ENCODE results near the gene RPL13A. TPM values are rescaled to one million over a fixed set of nuclear protein-coding genes. Genes with fewer than 3 reads are reported as not detected.

Gene RPL13A
- total and polyA plus RNA-seq, 9 of the 15 experiments (the other 6 are each of a cell fraction or from before 2014, with no cell fraction given), result 1,744 to 5,482 (median 2,949) TPM

GRCh38 chr19:49490287-49491029 lies 3.0 kb downstream of the RPL13A start:
- ChIA-PET POLR2A (interaction anchor here (0.6 to 1.4 kb wide), 2 partner anchors 43 to 880 kb away, joined by 3 to 4 read pairs; no protein-coding TSS in a partner anchor), CTCF (ENCODE audit: low intra/inter-chr PET ratio) (no interaction called here)
- Histone ChIP-seq H4K20me1 (replicated peaks; ENCODE audit: control insufficient read depth, insufficient read depth, low read length) (peaks cover 30% of the 10 kb centered on the region), H3K4me1 (replicated peaks in 1 of 2; ENCODE audit: control insufficient read depth in 2 of 2, insufficient read depth in 2 of 2, low read length in 2 of 2) (peaks cover 19 to 30% of the 10 kb centered on the region in 2 experiments; a peak in 3 of 5 replicates), H3K9me3 (replicated peaks; ENCODE audit: control insufficient read depth, insufficient read depth, low read depth, low read length) (no peaks in the 10 kb centered on the region), H3K27me3 (ENCODE audit: control insufficient read depth in 2 of 2, insufficient read depth in 2 of 2, low read length in 2 of 2) (no peaks in the 10 kb centered on the region), H3K79me2 (ENCODE audit: control insufficient read depth, insufficient read depth, low read length) (peaks cover 49% of the 10 kb centered on the region), H3K27ac (ENCODE audit: extremely low read depth, low read depth, low read length) (peak overlapping the region; percentile 99), H3K4me3 (peak overlapping the region; percentile 100), H3K36me3 (ENCODE audit: control insufficient read depth, insufficient read depth, low read length) (peaks cover 53% of the 10 kb centered on the region), H2AFZ (ENCODE audit: low read depth, low read length) (no peak overlapping the region), H3K9ac (ENCODE audit: insufficient read depth in 1 of 2, low read depth in 2 of 2, low read length in 2 of 2) (peak overlapping the region; percentile 97 to 100), H3K9me1 (ENCODE audit: control insufficient read depth, insufficient read depth, low read length) (peaks cover 3% of the 10 kb centered on the region), H3K4me2 (ENCODE audit: insufficient read depth, low read length) (peak overlapping the region; percentile 95)
- intact Hi-C loops (cut with micrococcal nuclease), result no loop called here
- DNase-seq (ENCODE audit: extremely low read depth in 1 of 4, low spot score in 3 of 4) (peak in 2 of 4 experiments; percentile 32 to 35), ATAC-seq (no peak), FAIRE-seq (no peak)
- in situ Hi-C loops (cut with MboI), result loop anchor here (10.0 kb wide), 1 partner anchor 384 kb away; the partner anchor contains the start of genes AKT1S1 and TBC1D17
- 85% methylated on average over 23 of the region's 27 CpGs for WGBS (ENCODE audit: insufficient coverage, low coverage, missing lambda C conversion rate)
- BruUV-seq (replicated peaks), result no TSS peak
- TF ChIP-seq E2F1 (CRISPR knock-in tag; IDR thresholded peaks at IDR 0.05) (0 out of 2 replicates have a peak, but pooled peaks have one; percentile 16), ILF3 (IDR thresholded peaks at IDR 0.05; ENCODE audit: borderline replicate concordance) (0 out of 2 replicates have a peak, but pooled peaks have one; percentile 51), RUNX1 (IDR thresholded peaks at IDR 0.05; ENCODE audit: low read depth) (no peak), RBM22 (IDR thresholded peaks at IDR 0.05; ENCODE audit: low read depth, low read length, poor library complexity, severe bottlenecking) (peak; percentile 57), GABPB1 (CRISPR knock-in tag; IDR thresholded peaks at IDR 0.05) (0 out of 2 replicates have a peak, but pooled peaks have one; percentile 14), E4F1 (CRISPR knock-in tag; IDR thresholded peaks at IDR 0.05; ENCODE audit: borderline replicate concordance) (no peak), PRPF4 (IDR thresholded peaks at IDR 0.05; ENCODE audit: insufficient read depth, low read depth, low read length, poor library complexity, severe bottlenecking) (peak; percentile 70), POLR2A (conservative IDR thresholded peaks at IDR 0.05) (peak; percentile 54; the same call in 1 of the 2 replicates), MTF1 (CRISPR knock-in tag; IDR thresholded peaks at IDR 0.05; ENCODE audit: borderline replicate concordance) (no peak), ZBTB33 (CRISPR knock-in tag; IDR thresholded peaks at IDR 0.05) (peak; percentile 46), TOE1 (IDR thresholded peaks at IDR 0.05; ENCODE audit: borderline replicate concordance) (no peak), TOE1 (CRISPR knock-in tag; IDR thresholded peaks at IDR 0.05; ENCODE audit: borderline replicate concordance, low read depth) (0 out of 2 replicates have a peak, but pooled peaks have one; percentile 14), RBFOX2 (IDR thresholded peaks at IDR 0.05; ENCODE audit: low read depth, low read length) (peak; percentile 83), SIRT6 (IDR thresholded peaks at IDR 0.05; ENCODE audit: low read depth, low read length) (peak; percentile 42), SUPT5H (IDR thresholded peaks at IDR 0.05) (peak; percentile 34; the same call in 1 of the 2 replicates), SNRNP70 (optimal IDR thresholded peaks at IDR 0.05; ENCODE audit: low read depth, low read length) (peak; percentile 81)
